Lung (tissue), 12 donors: ENCODE measurements around the gene RSPO3. TPM values are rescaled to one million over a fixed set of nuclear protein-coding genes. Genes with fewer than 3 reads are reported as not detected.

ENCODE experiments used
- ATAC-seq: fragments of 200-7000 bp; cut with Tn5 transposase; one replicate; pipeline ENCODE4 v1.9.1; 2020; ENCODE audit warnings: moderate number of reproducible peaks; ENCODE audit not compliant: insufficient read depth, low FRiP score
- DNase-seq, 3 donors: peaks; one replicate each; pipeline ENCODE4 v3.0.0-alpha.2; 2013 to 2017
- H3K27ac ChIP-seq, 2 donors: one replicate each; pipeline ENCODE4 v1.5.1; 2013; ENCODE audit warnings: mild to moderate bottlenecking in 2 of 2, moderate library complexity in 2 of 2, control low read depth in 1 of 2, inconsistent platforms in 1 of 2, low read depth in 1 of 2, low read length in 1 of 2
- H3K27me3 ChIP-seq, 3 donors: one replicate each; pipeline ENCODE4 v1.5.1; 2013; ENCODE audit warnings: low read length in 2 of 3; ENCODE audit not compliant: control insufficient read depth in 3 of 3, insufficient read depth in 3 of 3
- H3K36me3 ChIP-seq, 4 donors: one replicate each; pipeline ENCODE4 v1.5.1; 2013; ENCODE audit warnings: low read length in 4 of 4, mild to moderate bottlenecking in 1 of 4, moderate library complexity in 1 of 4; ENCODE audit not compliant: control insufficient read depth in 4 of 4, insufficient read depth in 4 of 4
- H3K4me1 ChIP-seq, 5 donors: one replicate each; pipeline ENCODE4 v1.5.1; 2013; ENCODE audit warnings: low read length in 5 of 5, mild to moderate bottlenecking in 2 of 5, moderate library complexity in 1 of 5; ENCODE audit not compliant: control insufficient read depth in 5 of 5, insufficient read depth in 5 of 5
- H3K4me3 ChIP-seq: one replicate; pipeline ENCODE4 v1.5.1; 2013; ENCODE audit warnings: mild to moderate bottlenecking, control low read depth, moderate library complexity
- H3K9ac ChIP-seq, 2 donors: one replicate each; pipeline ENCODE4 v1.5.1; 2013; ENCODE audit warnings: low read length in 2 of 2, control low read depth in 1 of 2; ENCODE audit not compliant: insufficient read depth in 1 of 2
- H3K9me3 ChIP-seq, 4 donors: one replicate each; pipeline ENCODE4 v1.5.1; 2013; ENCODE audit warnings: low read length in 3 of 4, mild to moderate bottlenecking in 1 of 4, moderate library complexity in 1 of 4; ENCODE audit not compliant: control insufficient read depth in 4 of 4, insufficient read depth in 3 of 4
- WGBS, 2 donors: extraction: QIAGEN DNeasy Blood & Tissue Kit; methylation state at CpG; one replicate each; pipeline ENCODE4 v1.1.7; 2013; 5-methylcytosine and 5-hydroxymethylcytosine counted together
- polyA plus RNA-seq, 2 donors: library from polyadenylated mRNA; stranded (reverse); fragments of 200-250 nt; gene quantifications; one replicate each; pipeline ENCODE4 v1.2.1, GENCODE V29; 2013
- total RNA-seq, 2 donors: library from RNA; depleted of rRNA in 1 of 2; stranded (reverse); fragments of >200 nt in 1 of 2; gene quantifications; one replicate each; pipeline ENCODE4 v1.2.1, GENCODE V29; 2014 to 2021
- TF ChIP-seq, protein P1 (sequence below): IDR thresholded peaks from 2 replicates; pipeline ENCODE4 v1.5.1; 2012; ENCODE audit warnings: mild to moderate bottlenecking; ENCODE audit errors: control extremely low read depth, extremely low read depth
- donor health status: control.
- donor health status: control.
- donor health status: Bipolar disorder and iron deficiency.
- donor health status: healthy.
- donor health status: DM: yes; HTN: yes; CAD: no.

RSPO3 gene
- total and polyA plus RNA-seq, 4 donors: 0.88 to 5.9 (median 4.6) TPM

DNA sequence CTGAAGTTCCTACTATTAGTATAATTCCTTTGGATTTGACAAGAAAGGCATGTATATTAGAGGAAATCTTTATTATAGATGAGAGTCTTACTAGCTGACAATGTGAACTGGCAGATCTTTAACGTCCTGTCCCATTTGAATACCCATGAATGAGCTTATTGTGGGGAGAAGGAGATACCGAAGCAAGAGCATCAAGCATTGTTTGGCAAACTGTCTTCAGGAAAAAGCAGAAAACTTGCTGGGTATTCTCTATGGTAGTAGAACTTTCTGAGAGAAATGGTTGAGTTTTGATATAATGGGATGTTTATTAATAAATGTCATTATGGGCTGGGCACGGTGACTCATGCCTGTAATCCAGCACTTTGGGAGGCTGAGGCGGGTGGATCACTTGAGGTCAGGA lies 18.3 kb downstream of the RSPO3 start:
- 78 to 92% methylated on average over 4 of the region's 4 CpGs for WGBS, 2 donors
- DNase-seq (no peak), ATAC-seq (no peak)
- Histone ChIP-seq H3K36me3 (no peaks in the 10 kb centered on the region), H3K9me3 (no peaks in the 10 kb centered on the region), H3K27ac (no peak overlapping the region), H3K27me3 (no peaks in the 10 kb centered on the region), H3K4me1 (peaks cover 0 to 28% (median 12%) of the 10 kb centered on the region in 5 donors), H3K4me3 (no peak overlapping the region), H3K9ac (no peak overlapping the region)
- TF ChIP-seq, protein P1, sequence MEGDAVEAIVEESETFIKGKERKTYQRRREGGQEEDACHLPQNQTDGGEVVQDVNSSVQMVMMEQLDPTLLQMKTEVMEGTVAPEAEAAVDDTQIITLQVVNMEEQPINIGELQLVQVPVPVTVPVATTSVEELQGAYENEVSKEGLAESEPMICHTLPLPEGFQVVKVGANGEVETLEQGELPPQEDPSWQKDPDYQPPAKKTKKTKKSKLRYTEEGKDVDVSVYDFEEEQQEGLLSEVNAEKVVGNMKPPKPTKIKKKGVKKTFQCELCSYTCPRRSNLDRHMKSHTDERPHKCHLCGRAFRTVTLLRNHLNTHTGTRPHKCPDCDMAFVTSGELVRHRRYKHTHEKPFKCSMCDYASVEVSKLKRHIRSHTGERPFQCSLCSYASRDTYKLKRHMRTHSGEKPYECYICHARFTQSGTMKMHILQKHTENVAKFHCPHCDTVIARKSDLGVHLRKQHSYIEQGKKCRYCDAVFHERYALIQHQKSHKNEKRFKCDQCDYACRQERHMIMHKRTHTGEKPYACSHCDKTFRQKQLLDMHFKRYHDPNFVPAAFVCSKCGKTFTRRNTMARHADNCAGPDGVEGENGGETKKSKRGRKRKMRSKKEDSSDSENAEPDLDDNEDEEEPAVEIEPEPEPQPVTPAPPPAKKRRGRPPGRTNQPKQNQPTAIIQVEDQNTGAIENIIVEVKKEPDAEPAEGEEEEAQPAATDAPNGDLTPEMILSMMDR: no peak

DNA sequence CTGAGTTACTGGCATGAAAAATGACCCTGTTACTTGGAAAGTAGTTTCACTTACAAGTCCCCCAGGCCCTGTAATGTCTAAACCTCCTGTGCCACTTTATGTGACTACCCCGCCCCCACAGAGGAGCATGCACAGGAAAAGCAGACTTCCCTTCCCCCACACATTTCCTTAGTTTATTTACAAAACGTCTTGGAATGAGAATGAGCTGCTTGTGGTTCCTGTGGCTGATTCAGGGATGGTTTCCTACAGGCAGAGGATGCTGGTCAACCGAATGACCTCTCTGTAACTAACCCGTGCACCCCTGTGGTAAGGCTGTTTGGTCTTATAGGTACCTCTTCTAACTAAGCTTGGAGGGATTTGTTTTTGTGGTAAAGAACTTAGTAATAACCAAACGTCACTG lies 28.5 kb downstream of the RSPO3 start:
- Histone ChIP-seq H3K9ac (no peak overlapping the region), H3K4me1 (peaks cover 0 to 13% (median 2%) of the 10 kb centered on the region in 5 donors), H3K27ac (no peak overlapping the region), H3K4me3 (no peak overlapping the region), H3K9me3 (no peaks in the 10 kb centered on the region), H3K36me3 (no peaks in the 10 kb centered on the region), H3K27me3 (no peaks in the 10 kb centered on the region)
- WGBS, 2 donors: 7 to 14% methylated on average over 5 of the region's 5 CpGs
- DNase-seq: peak in 2 of 3 donors; percentile 65 to 85
- ATAC-seq: no peak
- TF ChIP-seq, protein P1: no peak

DNA sequence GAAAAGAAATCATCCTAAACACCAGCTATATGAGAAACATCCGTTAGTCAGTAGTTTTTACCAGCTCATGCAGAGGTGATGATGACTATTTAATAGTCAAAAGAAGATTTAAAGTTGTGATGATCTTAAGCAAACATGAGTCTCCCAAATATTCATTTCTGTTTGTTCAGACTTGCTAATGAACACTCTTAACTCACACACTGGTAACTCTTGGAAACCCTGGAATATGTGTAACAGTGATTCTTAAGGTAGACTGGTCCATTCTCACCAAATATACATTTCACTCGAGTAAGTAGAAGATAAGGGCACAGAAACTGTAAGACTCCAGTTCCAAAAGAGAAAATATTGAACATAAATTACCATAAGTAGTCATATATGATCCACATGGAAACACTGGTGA lies 29.1 kb downstream of the RSPO3 start:
- DNase-seq: no peak
- TF ChIP-seq, protein P1: no peak
- peaks cover 0 to 13% (median 2%) of the 10 kb centered on the region in 5 donors for H3K4me1 ChIP-seq
- no peak overlapping the region for H3K4me3 ChIP-seq
- no peak overlapping the region for H3K27ac ChIP-seq
- no peaks in the 10 kb centered on the region for H3K9me3 ChIP-seq
- no peak for ATAC-seq
- H3K27me3 ChIP-seq: no peaks in the 10 kb centered on the region
- 84 to 85% methylated on average over 2 of the region's 2 CpGs for WGBS, 2 donors
- H3K36me3 ChIP-seq: no peaks in the 10 kb centered on the region
- H3K9ac ChIP-seq: no peak overlapping the region

GRCh38 chr6:127148511-127148910 lies 30.0 kb downstream of the RSPO3 start:
- Histone ChIP-seq H3K9ac (no peak overlapping the region), H3K9me3 (no peaks in the 10 kb centered on the region), H3K4me1 (peaks cover 0 to 13% (median 2%) of the 10 kb centered on the region in 5 donors), H3K27ac (no peak overlapping the region), H3K36me3 (no peaks in the 10 kb centered on the region), H3K27me3 (no peaks in the 10 kb centered on the region), H3K4me3 (no peak overlapping the region)
- WGBS, 2 donors: 49 to 75% methylated on average over 3 of the region's 3 CpGs
- no peak for ATAC-seq
- TF ChIP-seq, protein P1: no peak
- peak in 2 of 3 donors; percentile 58 to 78 for DNase-seq
